T-helper 1 cell (primary cell): ENCODE data around the gene NEUROD2.

Experiments
- DNase-seq, 5 donors: peaks; one replicate each; pipeline ENCODE4 v3.0.0-alpha.2; 2012 to 2020

NEUROD2 gene

DNA sequence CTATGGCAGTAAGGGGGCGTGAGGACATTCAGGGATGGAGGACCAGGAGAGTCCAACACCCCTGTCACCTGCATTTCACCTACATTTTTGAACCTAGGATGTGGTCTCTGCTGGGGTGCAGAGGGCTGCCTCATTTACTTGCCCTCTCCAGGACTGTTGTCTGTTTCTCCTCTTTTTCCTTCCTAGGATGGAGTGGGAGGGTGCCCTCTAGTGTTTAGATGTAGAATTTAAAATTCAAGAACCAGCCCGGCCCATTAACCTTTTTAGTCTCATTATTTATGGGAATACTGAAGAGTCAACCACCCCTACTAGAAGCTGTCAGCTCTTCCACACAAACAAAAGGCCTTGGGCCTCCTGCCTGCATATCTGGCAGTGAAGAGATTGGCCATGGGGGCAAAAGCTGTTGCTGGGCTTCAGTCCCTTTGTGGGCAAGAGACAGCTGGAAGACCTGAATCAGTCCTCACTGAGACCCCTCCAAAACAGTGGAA lies 26.7 kb upstream of the NEUROD2 start:
- peak in 1 of 5 donors; percentile 37 for DNase-seq

DNA sequence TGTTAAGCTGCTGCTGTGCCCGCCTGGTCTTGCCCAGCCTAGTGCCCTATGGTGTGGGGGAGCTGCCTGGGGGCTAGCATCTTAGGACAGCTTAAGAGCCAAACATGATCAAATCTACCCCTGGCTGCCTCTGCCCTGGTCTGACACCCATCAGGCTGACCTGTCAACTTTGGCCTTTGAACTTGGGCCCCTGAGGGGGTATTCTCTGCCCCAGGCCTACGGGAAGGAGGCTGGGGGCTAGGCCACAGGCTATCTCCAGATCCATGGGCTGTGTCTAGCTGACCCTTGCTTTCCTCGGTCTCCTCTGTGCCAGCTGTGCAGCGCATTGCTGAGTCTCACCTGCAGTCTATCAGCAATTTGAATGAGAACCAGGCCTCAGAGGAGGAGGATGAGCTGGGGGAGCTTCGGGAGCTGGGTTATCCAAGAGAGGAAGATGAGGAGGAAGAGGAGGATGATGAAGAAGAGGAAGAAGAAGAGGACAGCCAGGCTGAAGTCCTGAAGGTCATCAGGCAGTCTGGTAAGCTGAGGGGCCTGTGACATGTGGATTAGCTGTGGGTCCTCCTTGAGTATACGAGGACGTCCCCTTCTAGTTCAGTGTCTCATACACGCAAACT lies 26.0 kb upstream of the NEUROD2 start:
- DNase-seq: no peak

GRCh38 chr17:39632153-39632941 lies 24.6 kb upstream of the NEUROD2 start:
- no peak for DNase-seq

- DNase-seq: no peak
Measured at GRCh38 chr17:39631403-39631802, 23.7 kb upstream of the NEUROD2 start.

DNA sequence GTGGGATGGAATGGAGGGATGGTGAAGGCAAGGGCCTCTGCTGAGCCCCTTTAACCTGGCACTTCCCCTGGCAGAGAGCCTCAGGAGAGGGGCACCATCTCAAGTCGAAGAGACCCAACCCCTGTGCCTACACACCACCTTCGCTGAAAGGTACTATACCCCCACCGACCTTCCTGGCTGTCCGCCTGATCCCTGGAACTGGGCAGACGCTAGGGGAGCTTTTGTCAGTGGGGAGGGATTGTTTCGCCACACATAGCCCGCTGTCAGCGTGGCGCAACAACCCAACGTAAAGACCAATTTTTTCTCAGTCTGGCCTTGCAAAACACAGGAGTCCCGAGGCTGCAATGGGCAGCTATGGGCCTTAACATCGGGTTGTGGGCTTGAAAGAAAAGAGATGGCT lies 22.2 kb upstream of the NEUROD2 start:
- no peak for DNase-seq

GRCh38 chr17:39629494-39629880 lies 21.8 kb upstream of the NEUROD2 start:
- no peak for DNase-seq

- no peak for DNase-seq
Measured at GRCh38 chr17:39628655-39629493, 21.2 kb upstream of the NEUROD2 start.

- DNase-seq: no peak
Measured at GRCh38 chr17:39627712-39628516, 20.2 kb upstream of the NEUROD2 start.

DNA sequence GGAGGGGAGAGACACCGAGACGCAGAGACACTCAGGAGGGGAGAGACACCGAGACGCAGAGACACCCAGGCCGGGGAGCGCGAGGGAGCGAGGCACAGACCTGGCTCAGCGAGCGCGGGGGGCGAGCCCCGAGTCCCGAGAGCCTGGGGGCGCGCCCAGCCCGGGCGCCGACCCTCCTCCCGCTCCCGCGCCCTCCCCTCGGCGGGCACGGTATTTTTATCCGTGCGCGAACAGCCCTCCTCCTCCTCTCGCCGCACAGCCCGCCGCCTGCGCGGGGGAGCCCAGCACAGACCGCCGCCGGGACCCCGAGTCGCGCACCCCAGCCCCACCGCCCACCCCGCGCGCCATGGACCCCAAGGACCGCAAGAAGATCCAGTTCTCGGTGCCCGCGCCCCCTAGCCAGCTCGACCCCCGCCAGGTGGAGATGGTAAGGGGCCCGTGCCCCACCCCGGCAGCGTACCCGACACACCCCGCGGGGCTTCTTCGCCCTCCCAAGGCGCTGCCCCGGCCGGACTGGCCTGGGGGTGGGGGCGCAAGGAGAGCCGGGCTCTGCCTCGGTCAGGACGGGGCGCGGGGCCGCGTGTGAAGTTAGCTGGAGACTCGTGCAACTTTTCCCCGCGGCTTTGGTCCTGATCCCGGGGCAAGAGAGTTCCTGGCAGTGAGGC lies 19.5 kb upstream of the NEUROD2 start:
- no peak for DNase-seq

- DNase-seq: no peak
Measured at GRCh38 chr17:39626171-39627046, 18.7 kb upstream of the NEUROD2 start, which contains the start of gene PPP1R1B. Gene PPP1R1B (plus strand): TSS chr17:39626952. CDS start chr17:39627393, 441 bp downstream.

DNA sequence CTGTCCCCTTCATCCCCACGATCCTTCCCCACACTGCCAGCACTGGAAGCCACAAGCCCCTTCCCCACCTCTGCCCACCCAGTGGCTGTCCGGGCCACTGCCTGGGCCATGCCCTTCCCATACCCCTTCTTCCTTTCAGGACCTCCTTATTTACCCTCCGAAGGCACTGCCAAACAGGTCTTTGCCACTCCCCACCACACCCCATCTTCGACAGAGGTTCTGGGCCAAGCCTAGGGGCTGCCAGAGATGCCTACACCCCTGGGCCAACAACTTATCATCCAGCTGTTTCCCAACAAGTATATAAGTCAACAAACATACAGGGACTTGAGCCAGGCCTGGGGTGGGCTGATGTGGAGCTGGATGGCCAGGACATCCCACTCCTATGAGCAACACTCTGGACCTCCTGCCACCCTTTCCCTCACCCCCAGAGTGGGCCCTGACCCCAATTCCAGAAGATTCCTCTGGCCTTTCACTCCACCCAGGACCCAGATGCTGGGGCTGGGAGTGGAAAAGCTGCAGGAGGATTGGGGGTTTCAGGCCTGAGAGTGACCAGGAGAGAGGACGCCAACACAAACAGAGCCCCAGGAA lies 17.6 kb upstream of the NEUROD2 start:
- DNase-seq: no peak

DNA sequence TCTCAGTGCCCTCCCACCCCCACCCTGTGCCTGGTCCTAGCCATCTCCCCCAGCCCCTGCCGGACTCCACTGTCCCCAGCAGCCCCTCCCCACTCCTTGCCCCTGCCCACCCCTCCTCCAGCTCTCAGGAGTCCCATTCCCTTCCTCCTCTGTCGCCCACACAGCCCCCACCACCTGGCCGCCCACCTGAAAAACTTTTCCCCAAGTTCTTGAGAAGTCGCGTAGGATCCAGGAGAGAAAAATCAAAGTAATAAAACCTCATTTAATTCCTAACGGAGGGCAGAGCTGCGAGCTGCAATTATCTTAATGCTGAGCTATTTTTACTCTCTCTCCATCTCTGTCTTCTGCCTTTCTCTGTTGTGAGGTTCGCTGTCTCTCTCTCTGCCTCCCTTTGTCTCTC lies 16.6 kb upstream of the NEUROD2 start:
- no peak for DNase-seq

DNA sequence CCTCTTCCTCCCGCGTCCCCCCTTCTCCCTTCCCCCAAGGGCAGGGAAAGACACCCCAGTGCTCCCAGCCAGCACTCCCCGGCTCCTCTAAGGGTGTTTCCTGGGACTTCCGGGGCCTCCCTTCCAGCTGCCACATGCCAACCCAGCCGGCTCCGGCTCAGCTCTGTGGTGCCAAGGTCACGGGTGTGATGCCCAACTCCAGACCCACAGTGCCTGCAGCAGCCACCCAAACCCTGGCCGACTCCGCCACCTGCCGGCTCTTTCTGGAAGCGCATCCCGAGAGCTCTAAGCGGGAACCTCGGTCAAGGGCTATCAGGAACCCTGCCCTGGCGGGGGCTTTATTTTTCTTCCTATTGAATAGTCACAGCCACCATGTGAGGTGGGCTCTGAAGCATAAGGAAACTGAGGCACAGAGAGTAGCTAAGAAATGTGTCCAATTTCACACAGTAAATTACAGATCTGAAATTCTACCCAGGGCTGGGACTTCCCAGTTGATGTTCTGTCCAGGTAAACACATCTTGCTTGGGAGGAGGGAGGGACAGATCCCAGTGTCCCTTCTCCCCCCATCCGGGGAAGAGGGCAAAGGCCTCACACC lies 15.7 kb upstream of the NEUROD2 start:
- DNase-seq: peak; percentile 64 to 82 (median 80)

DNA sequence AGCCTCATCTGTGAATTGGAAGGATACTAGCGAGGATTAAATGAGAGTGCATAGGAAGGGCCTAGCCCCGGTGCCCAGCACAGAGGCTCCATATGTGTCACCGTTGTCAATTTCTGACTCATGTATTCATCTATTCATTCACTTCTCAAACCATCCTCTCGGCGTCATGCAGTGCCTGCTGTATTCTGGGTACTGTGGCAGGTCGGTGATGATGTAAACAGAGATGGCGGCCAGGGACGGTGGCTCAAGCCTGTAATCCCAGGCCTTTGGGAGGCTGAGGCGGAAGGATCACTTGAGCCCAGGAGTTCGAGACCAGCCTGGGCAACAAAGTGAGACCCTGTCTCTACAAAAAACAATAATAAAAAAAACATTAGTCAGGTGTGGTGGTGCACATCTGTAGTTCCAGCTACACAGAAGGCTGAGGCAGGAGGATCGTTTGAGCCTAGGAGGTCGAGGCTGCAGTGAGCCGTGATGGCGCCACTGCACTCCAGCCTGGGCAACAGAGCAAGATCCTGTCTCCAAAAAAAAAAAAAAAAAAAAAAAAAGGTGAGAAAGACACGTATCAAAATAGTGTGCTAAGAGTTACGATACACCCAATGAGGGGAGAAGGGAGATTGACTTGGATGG lies 14.8 kb upstream of the NEUROD2 start:
- peak in 1 of 5 donors; percentile 78 for DNase-seq

- peak; percentile 61 to 87 (median 77) for DNase-seq
Measured at GRCh38 chr17:39621523-39622379, 14.0 kb upstream of the NEUROD2 start.

GRCh38 chr17:39619786-39620101 lies 12.0 kb upstream of the NEUROD2 start:
- DNase-seq: no peak

DNA sequence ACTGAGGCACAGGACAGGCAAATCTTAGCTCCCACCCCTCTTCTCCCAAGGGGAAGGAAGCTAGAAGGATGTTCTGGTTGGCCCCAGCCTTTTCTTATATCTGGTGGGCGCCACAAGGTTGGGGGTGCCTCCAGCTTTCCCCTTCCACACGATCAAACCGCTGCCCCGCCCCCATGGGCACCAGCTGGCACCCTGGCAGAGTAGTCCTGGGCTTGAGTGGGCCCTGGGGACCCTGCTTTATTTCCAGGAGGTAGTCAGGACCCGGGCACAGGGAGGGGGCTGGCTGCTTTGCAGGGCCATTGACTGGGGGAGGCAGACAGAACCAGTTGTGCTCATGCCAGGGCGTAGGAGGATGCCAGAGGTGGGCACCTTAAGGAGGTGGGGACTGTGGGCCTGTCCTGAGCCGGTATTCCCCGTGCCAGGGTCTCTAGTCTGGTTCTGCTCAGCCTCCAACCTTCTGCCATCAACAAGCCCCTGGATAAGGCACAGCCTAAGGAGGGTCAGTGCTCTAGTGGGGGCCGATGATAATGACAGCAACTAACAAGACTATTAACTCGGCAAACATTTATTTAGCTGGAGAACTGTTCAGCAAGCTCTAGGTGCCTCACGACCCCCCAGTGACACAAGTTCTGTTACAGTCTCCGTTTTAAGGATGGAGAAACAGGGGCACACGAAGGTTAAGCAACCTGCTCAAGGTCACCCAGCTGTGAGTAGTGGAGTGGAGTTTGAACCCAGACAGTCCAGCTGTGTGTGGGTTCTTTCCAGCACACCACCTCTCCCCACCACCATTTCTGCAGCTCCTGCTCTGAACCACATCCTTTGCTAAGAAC lies 11.5 kb upstream of the NEUROD2 start:
- DNase-seq: no peak
